Vagina (tissue), 2 donors: Measurements from ENCODE around the gene DGCR2. TPM values are rescaled to one million over a fixed set of nuclear protein-coding genes. Genes with fewer than 3 reads are reported as not detected.
A peak's percentile ranks its signal among the peaks of the same experiment; 100 is the strongest.

Source experiments
- DNase-seq, 2 donors: peaks; one replicate each; pipeline ENCODE4 v3.0.0-alpha.2; 2017; ENCODE audit errors: extremely low spot score in 2 of 2
- H3K27ac ChIP-seq: fragments of 200-600 bp; sonication (generic); one replicate; pipeline ENCODE4 v1.5.1; 2019
- H3K27me3 ChIP-seq: fragments of 200-600 bp; sonication (generic); one replicate; pipeline ENCODE4 v1.5.1; 2019
- H3K36me3 ChIP-seq, 2 donors: fragments of 200-600 bp; sonication (generic); one replicate each; pipeline ENCODE4 v1.5.1; 2017 to 2019
- H3K4me1 ChIP-seq: fragments of 200-600 bp; sonication (generic); one replicate; pipeline ENCODE4 v1.5.1; 2019
- H3K4me3 ChIP-seq, 2 donors: fragments of 200-600 bp; sonication (generic); 1 replicate in 1 of 2; 2 replicates in 1 of 2; pipeline ENCODE4 v1.5.1; 2016 to 2019
- H3K9me3 ChIP-seq: fragments of 200-600 bp; sonication (generic); one replicate; pipeline ENCODE4 v1.5.1; 2019
- CTCF ChIP-seq, 3 experiments: fragments of 450-650 bp in 2 of 3; fragments of 200-600 bp in 1 of 3; sonication (generic) in 1 of 3; IDR thresholded peaks; one replicate each; pipeline ENCODE4 v1.5.1; 2017 to 2019; ENCODE audit warnings: antibody characterized with exemption in 3 of 3, mild to moderate bottlenecking in 2 of 3, moderate library complexity in 2 of 3
- POLR2A ChIP-seq, 2 donors: fragments of 450-650 bp; IDR thresholded peaks; one replicate each; pipeline ENCODE4 v1.6.1; 2017; ENCODE audit warnings: antibody characterized with exemption in 2 of 2, mild to moderate bottlenecking in 2 of 2, moderate library complexity in 2 of 2
- POLR2AphosphoS5 ChIP-seq, 2 donors: sonication (generic); formaldehyde crosslinking; IDR thresholded peaks; one replicate each; pipeline ENCODE4 v1.9.0; 2017; ENCODE audit warnings: antibody characterized with exemption in 2 of 2, mild to moderate bottlenecking in 2 of 2, low read depth in 1 of 2; ENCODE audit not compliant: insufficient read depth in 1 of 2
- intact Hi-C: fragments of 100-400 bp; cut with DNase I; formaldehyde crosslinking; loops from one replicate; pipeline ENCODE4 v1.15.1; 2023
- total RNA-seq: library from RNA; depleted of rRNA; stranded (reverse); fragments of >200 nt; gene quantifications from one replicate; pipeline ENCODE4 v1.2.3, GENCODE V29; 2016

DGCR2 gene
- total RNA-seq, 1 donor from 2014 or later = 66.3 TPM

- Histone ChIP-seq H3K27ac (peak overlapping the region; percentile 61), H3K36me3 (no peaks in the 10 kb centered on the region), H3K9me3 (no peaks in the 10 kb centered on the region), H3K27me3 (no peaks in the 10 kb centered on the region), H3K4me1 (peaks cover 56% of the 10 kb centered on the region), H3K4me3 (peak overlapping the region; percentile 99 to 100)
- DNase-seq = peak in 1 of 2 donors; percentile 97
- TF ChIP-seq POLR2A (IDR thresholded peaks at IDR 0.05) (no peak), POLR2AphosphoS5 (IDR thresholded peaks at IDR 0.05; ENCODE audit: insufficient read depth in 1 of 2, low read depth in 1 of 2) (no peak), CTCF (IDR thresholded peaks at IDR 0.05) (no peak)
- intact Hi-C loops = no loop called here
Observed at GRCh38 chr22:19122752-19123492, 710 bp upstream of the DGCR2 start.

- DNase-seq = no peak
- TF ChIP-seq POLR2AphosphoS5 (IDR thresholded peaks at IDR 0.05; ENCODE audit: insufficient read depth in 1 of 2, low read depth in 1 of 2) (no peak), CTCF (IDR thresholded peaks at IDR 0.05) (no peak), POLR2A (IDR thresholded peaks at IDR 0.05) (no peak)
- peak overlapping the region; percentile 99 to 100 for H3K4me3 ChIP-seq
- H3K36me3 ChIP-seq = no peaks in the 10 kb centered on the region
- peak overlapping the region; percentile 95 for H3K27ac ChIP-seq
- no peaks in the 10 kb centered on the region for H3K27me3 ChIP-seq
- peaks cover 58% of the 10 kb centered on the region for H3K4me1 ChIP-seq
- intact Hi-C loops = no loop called here
- no peaks in the 10 kb centered on the region for H3K9me3 ChIP-seq
Observed at GRCh38 chr22:19121631-19122142, 525 bp downstream of the DGCR2 start.

- no peak for DNase-seq
- Histone ChIP-seq H3K27me3 (no peaks in the 10 kb centered on the region), H3K36me3 (no peaks in the 10 kb centered on the region), H3K4me3 (peak overlapping the region; percentile 99 to 100), H3K4me1 (peaks cover 63% of the 10 kb centered on the region), H3K9me3 (no peaks in the 10 kb centered on the region), H3K27ac (peak overlapping the region; percentile 95)
- TF ChIP-seq POLR2AphosphoS5 (IDR thresholded peaks at IDR 0.05; ENCODE audit: insufficient read depth in 1 of 2, low read depth in 1 of 2) (peak in 1 of 2 donors; percentile 11), POLR2A (IDR thresholded peaks at IDR 0.05) (no peak)
- intact Hi-C loops = no loop called here
Observed at GRCh38 chr22:19120829-19121630, 1.2 kb downstream of the DGCR2 start.

- H3K36me3 ChIP-seq = no peaks in the 10 kb centered on the region
- no peak for DNase-seq
- intact Hi-C loops = no loop called here
- peak overlapping the region; percentile 13 for H3K27ac ChIP-seq
- TF ChIP-seq CTCF (IDR thresholded peaks at IDR 0.05) (no peak), POLR2AphosphoS5 (IDR thresholded peaks at IDR 0.05; ENCODE audit: insufficient read depth in 1 of 2, low read depth in 1 of 2) (no peak), POLR2A (IDR thresholded peaks at IDR 0.05) (no peak)
- H3K4me3 ChIP-seq = no peak overlapping the region
- H3K9me3 ChIP-seq = no peaks in the 10 kb centered on the region
- H3K4me1 ChIP-seq = peaks cover 74% of the 10 kb centered on the region
- no peaks in the 10 kb centered on the region for H3K27me3 ChIP-seq
Observed at GRCh38 chr22:19119949-19120348, 2.3 kb downstream of the DGCR2 start.

GRCh38 chr22:19118329-19118880, 3.8 kb downstream of the DGCR2 start:
- Histone ChIP-seq H3K4me1 (peaks cover 85% of the 10 kb centered on the region), H3K27ac (no peak overlapping the region), H3K27me3 (no peaks in the 10 kb centered on the region), H3K4me3 (no peak overlapping the region), H3K36me3 (no peaks in the 10 kb centered on the region), H3K9me3 (no peaks in the 10 kb centered on the region)
- intact Hi-C loops = no loop called here
- DNase-seq = no peak
- TF ChIP-seq POLR2A (IDR thresholded peaks at IDR 0.05) (no peak), POLR2AphosphoS5 (IDR thresholded peaks at IDR 0.05; ENCODE audit: insufficient read depth in 1 of 2, low read depth in 1 of 2) (no peak), CTCF (IDR thresholded peaks at IDR 0.05) (no peak)
